ENCODE results near the gene LRRN3. TPM values are rescaled to one million over a fixed set of nuclear protein-coding genes. Genes with fewer than 3 reads are reported as not detected.

LRRN3 gene
- polyA plus RNA-seq, 1 of the 3 experiments (the other 2 are of a cell fraction): 2.1 TPM

DNA sequence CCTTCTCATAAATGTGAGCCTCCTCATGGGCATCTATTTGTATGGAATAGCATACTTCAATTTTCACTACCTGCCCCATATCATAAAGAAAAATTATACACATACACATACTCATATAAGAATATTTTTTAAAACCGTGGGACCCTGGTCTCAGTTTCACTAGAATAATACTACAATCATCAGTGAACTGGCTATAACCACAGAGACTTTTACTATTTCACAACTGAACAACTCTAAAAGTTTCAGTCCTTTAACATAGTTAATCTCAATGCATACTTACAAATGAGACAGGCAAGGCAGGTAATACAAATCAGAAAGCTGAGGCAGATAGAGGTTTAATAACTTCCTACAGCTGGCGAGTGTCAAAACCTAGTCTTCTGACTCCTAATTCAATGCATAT, 83.1 kb downstream of the LRRN3 start:
- DNase-seq: no peak
- Histone ChIP-seq H3K27ac (ENCODE audit: low read depth in 2 of 2, low read length in 1 of 2) (no peak overlapping the region), H3K4me1 (ENCODE audit: control insufficient read depth in 1 of 2, insufficient read depth in 2 of 2, low read depth in 1 of 2, low read length in 1 of 2) (peaks cover 0 to 2% of the 10 kb centered on the region in 2 experiments; a peak in 1 of 4 replicates), H2AFZ (ENCODE audit: low read depth) (no peak overlapping the region), H3K27me3 (ENCODE audit: insufficient read depth) (no peaks in the 10 kb centered on the region), H3F3A (replicated peaks; ENCODE audit: insufficient read depth) (no peaks in the 10 kb centered on the region), H3K9ac (no peak overlapping the region), H3K4me2 (no peak overlapping the region), H4K20me1 (ENCODE audit: insufficient read depth) (no peaks in the 10 kb centered on the region), H3K4me3 (ENCODE audit: low read depth in 2 of 2, low read length in 1 of 2) (no peak overlapping the region), H3K79me2 (ENCODE audit: insufficient read depth) (no peaks in the 10 kb centered on the region), H3K9me3 (no peaks in the 10 kb centered on the region), H3K9me2 (no peaks in the 10 kb centered on the region), H3K36me3 (replicated peaks in 1 of 2; ENCODE audit: control insufficient read depth in 1 of 2, insufficient read depth in 2 of 2, low read length in 1 of 2) (no peaks in the 10 kb centered on the region)
- TF ChIP-seq FOXM1 (IDR thresholded peaks at IDR 0.05; ENCODE audit: low read depth) (no peak), RAD21 (IDR thresholded peaks at IDR 0.05; ENCODE audit: low read length) (no peak), NRF1 (IDR thresholded peaks at IDR 0.05; ENCODE audit: low read depth, low read length) (no peak), USF2 (IDR thresholded peaks at IDR 0.05; ENCODE audit: borderline replicate concordance, low read depth, low read length) (no peak), GATA2 (CRISPR knock-in tag; IDR thresholded peaks at IDR 0.05) (no peak), POLR2AphosphoS5 (IDR thresholded peaks at IDR 0.05; ENCODE audit: low read depth, low read length) (no peak), REST (IDR thresholded peaks at IDR 0.05; ENCODE audit: low read depth, low read length) (no peak), MAX (IDR thresholded peaks at IDR 0.05; ENCODE audit: low read depth) (no peak), NFIC (IDR thresholded peaks at IDR 0.05; ENCODE audit: borderline replicate concordance) (no peak), SMC3 (IDR thresholded peaks at IDR 0.05; ENCODE audit: low read depth, low read length) (no peak), SIN3A (IDR thresholded peaks at IDR 0.05; ENCODE audit: borderline replicate concordance, low read depth, low read length) (no peak)
- TF ChIP-seq, protein P1, sequence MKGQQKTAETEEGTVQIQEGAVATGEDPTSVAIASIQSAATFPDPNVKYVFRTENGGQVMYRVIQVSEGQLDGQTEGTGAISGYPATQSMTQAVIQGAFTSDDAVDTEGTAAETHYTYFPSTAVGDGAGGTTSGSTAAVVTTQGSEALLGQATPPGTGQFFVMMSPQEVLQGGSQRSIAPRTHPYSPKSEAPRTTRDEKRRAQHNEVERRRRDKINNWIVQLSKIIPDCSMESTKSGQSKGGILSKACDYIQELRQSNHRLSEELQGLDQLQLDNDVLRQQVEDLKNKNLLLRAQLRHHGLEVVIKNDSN (IDR thresholded peaks at IDR 0.05; ENCODE audit: borderline replicate concordance, low read depth): no peak
- WGBS (ENCODE audit: low lambda C conversion rate): 89% methylated on average over 2 of the region's 2 CpGs
- ChIA-PET POLR2A (no interaction called here), CTCF (no interaction called here)

- WGBS (ENCODE audit: low lambda C conversion rate): 86% methylated on average over 3 of the region's 3 CpGs
- H3K9ac ChIP-seq: no peak overlapping the region
- no peaks in the 10 kb centered on the region for H3K79me2 ChIP-seq (ENCODE audit: insufficient read depth)
- DNase-seq: no peak
- peaks cover 0 to 2% of the 10 kb centered on the region in 2 experiments; a peak in 1 of 4 replicates for H3K4me1 ChIP-seq (ENCODE audit: control insufficient read depth in 1 of 2, insufficient read depth in 2 of 2, low read depth in 1 of 2, low read length in 1 of 2)
- no peak overlapping the region for H3K4me2 ChIP-seq
- POLR2A ChIA-PET: no interaction called here
- H4K20me1 ChIP-seq (ENCODE audit: insufficient read depth): no peaks in the 10 kb centered on the region
- H3K27ac ChIP-seq (ENCODE audit: low read depth in 2 of 2, low read length in 1 of 2): no peak overlapping the region
- H3K36me3 ChIP-seq (replicated peaks in 1 of 2; ENCODE audit: control insufficient read depth in 1 of 2, insufficient read depth in 2 of 2, low read length in 1 of 2): no peaks in the 10 kb centered on the region
- CTCF ChIA-PET: no interaction called here
- H3F3A ChIP-seq (replicated peaks; ENCODE audit: insufficient read depth): no peaks in the 10 kb centered on the region
- no peak overlapping the region for H2AFZ ChIP-seq (ENCODE audit: low read depth)
- H3K27me3 ChIP-seq (ENCODE audit: insufficient read depth): no peaks in the 10 kb centered on the region
- H3K9me2 ChIP-seq: no peaks in the 10 kb centered on the region
- H3K9me3 ChIP-seq: no peaks in the 10 kb centered on the region
- H3K4me3 ChIP-seq (ENCODE audit: low read depth in 2 of 2, low read length in 1 of 2): no peak overlapping the region
- no peak for TF ChIP-seq SIN3A (IDR thresholded peaks at IDR 0.05; ENCODE audit: borderline replicate concordance, low read depth, low read length)
- TF ChIP-seq USF2 (IDR thresholded peaks at IDR 0.05; ENCODE audit: borderline replicate concordance, low read depth, low read length): no peak
- no peak for TF ChIP-seq IRF3 (IDR thresholded peaks at IDR 0.05; ENCODE audit: low read depth, low read length)
- no peak for TF ChIP-seq TAF1 (IDR thresholded peaks at IDR 0.05; ENCODE audit: borderline replicate concordance, low read depth, low read length)
- TF ChIP-seq TCF12 (IDR thresholded peaks at IDR 0.05): no peak
- no peak for TF ChIP-seq EZH2phosphoT487 (IDR thresholded peaks at IDR 0.05; ENCODE audit: borderline replicate concordance, low read depth)
- no peak for TF ChIP-seq FOXJ3 (CRISPR knock-in tag; IDR thresholded peaks at IDR 0.05)
- TF ChIP-seq NRF1 (IDR thresholded peaks at IDR 0.05; ENCODE audit: low read depth, low read length): no peak
- no peak for TF ChIP-seq SMC3 (IDR thresholded peaks at IDR 0.05; ENCODE audit: low read depth, low read length)
- TF ChIP-seq CHD2 (IDR thresholded peaks at IDR 0.05; ENCODE audit: low read length, partially characterized antibody): no peak
Observed at GRCh38 chr7:111174510-111174909, 83.6 kb downstream of the LRRN3 start.

Measured in SK-N-SH (cell line).